Liver (tissue), 9 donors: ENCODE measurements around the gene ZNF219. TPM values are rescaled to one million over a fixed set of nuclear protein-coding genes. Genes with fewer than 3 reads are reported as not detected.

Experiments
- DNase-seq: peaks from one replicate; pipeline ENCODE4 v3.0.0-alpha.2; 2017; ENCODE audit warnings: low spot score
- H3K27ac ChIP-seq, 2 donors: one replicate each; pipeline ENCODE4 v1.7.0; 2013; ENCODE audit warnings: inconsistent platforms in 2 of 2, low read length in 2 of 2, control low read depth in 1 of 2, low read depth in 1 of 2, mild to moderate bottlenecking in 1 of 2
- H3K27me3 ChIP-seq, 4 donors: one replicate each; pipeline versions ENCODE4 v1.6.1 to v1.7.0; 2013; ENCODE audit warnings: low read length in 3 of 4, inconsistent platforms in 1 of 4, mild to moderate bottlenecking in 1 of 4, moderate library complexity in 1 of 4; ENCODE audit not compliant: control insufficient read depth in 4 of 4, insufficient read depth in 4 of 4
- H3K36me3 ChIP-seq, 4 donors: one replicate each; pipeline versions ENCODE4 v1.6.1 to v1.7.0; 2013; ENCODE audit warnings: low read length in 3 of 4, mild to moderate bottlenecking in 3 of 4, low read depth in 1 of 4, moderate library complexity in 1 of 4; ENCODE audit not compliant: control insufficient read depth in 4 of 4, insufficient read depth in 3 of 4
- H3K4me1 ChIP-seq, 4 donors: one replicate each; pipeline versions ENCODE4 v1.6.1 to v1.7.0; 2013; ENCODE audit warnings: low read length in 3 of 4, mild to moderate bottlenecking in 3 of 4, moderate library complexity in 1 of 4; ENCODE audit not compliant: control insufficient read depth in 4 of 4, insufficient read depth in 4 of 4
- H3K4me3 ChIP-seq, 3 donors: one replicate each; pipeline versions ENCODE4 v1.6.1 to v1.7.0; 2013; ENCODE audit warnings: low read length in 3 of 3, control low read depth in 1 of 3, low read depth in 1 of 3, mild to moderate bottlenecking in 1 of 3
- H3K9ac ChIP-seq, 2 donors: one replicate each; pipeline ENCODE4 v1.7.0; 2013; ENCODE audit warnings: low read length in 2 of 2, mild to moderate bottlenecking in 2 of 2, moderate library complexity in 2 of 2, control low read depth in 1 of 2, low read depth in 1 of 2
- H3K9me3 ChIP-seq, 4 donors: one replicate each; pipeline versions ENCODE4 v1.6.1 to v1.7.0; 2013; ENCODE audit warnings: low read length in 3 of 4; ENCODE audit not compliant: control insufficient read depth in 4 of 4
- EGR1 ChIP-seq, 2 donors: IDR thresholded peaks; 2 replicates each; pipeline ENCODE4 v1.6.1; 2016 to 2018; ENCODE audit warnings: antibody characterized with exemption in 2 of 2, low read depth in 2 of 2
- FOXA1 ChIP-seq: IDR thresholded peaks from 2 replicates; pipeline ENCODE4 v1.6.1; 2016; ENCODE audit warnings: antibody characterized with exemption
- FOXA2 ChIP-seq: IDR thresholded peaks from 2 replicates; pipeline ENCODE4 v1.6.1; 2016; ENCODE audit warnings: antibody characterized with exemption
- GABPA ChIP-seq, 2 donors: IDR thresholded peaks in 1 of 2; conservative IDR thresholded peaks in 1 of 2; 2 replicates each; pipeline ENCODE4 v1.6.1; 2016; ENCODE audit warnings: antibody characterized with exemption in 2 of 2, mild to moderate bottlenecking in 1 of 2, moderate library complexity in 1 of 2
- HNF4G ChIP-seq: IDR thresholded peaks from 2 replicates; pipeline ENCODE4 v1.6.1; 2016; ENCODE audit warnings: antibody characterized with exemption
- JUND ChIP-seq, 2 donors: IDR thresholded peaks; 2 replicates each; pipeline ENCODE4 v1.6.1; 2016; ENCODE audit warnings: antibody characterized with exemption in 2 of 2
- NR2F2 ChIP-seq: IDR thresholded peaks from 2 replicates; pipeline ENCODE4 v1.6.1; 2016; ENCODE audit warnings: antibody characterized with exemption
- RXRA ChIP-seq, 2 donors: IDR thresholded peaks; 2 replicates each; pipeline ENCODE4 v1.6.1; 2017 to 2018; ENCODE audit warnings: antibody characterized with exemption in 2 of 2, mild to moderate bottlenecking in 1 of 2
- SP1 ChIP-seq: IDR thresholded peaks from 2 replicates; pipeline ENCODE4 v1.6.1; 2018; ENCODE audit warnings: antibody characterized with exemption, mild to moderate bottlenecking
- TAF1 ChIP-seq: conservative IDR thresholded peaks from 2 replicates; pipeline ENCODE4 v1.6.1; 2016; ENCODE audit warnings: antibody characterized with exemption, mild to moderate bottlenecking
- YY1 ChIP-seq: IDR thresholded peaks from 2 replicates; pipeline ENCODE4 v1.6.1; 2016; ENCODE audit warnings: antibody characterized with exemption, mild to moderate bottlenecking
- WGBS: extraction: QIAGEN DNeasy Blood & Tissue Kit; methylation state at CpG from one replicate; pipeline ENCODE4 v1.1.7; 2013; 5-methylcytosine and 5-hydroxymethylcytosine counted together
- polyA plus RNA-seq, 2 donors: library from polyadenylated mRNA; stranded (reverse) in 1 of 2; unstranded in 1 of 2; fragments of 200-250 nt in 1 of 2; fragments of >200 nt in 1 of 2; fragmentation: Nextera tagmentation in 1 of 2; extraction: Ambion mirVana in 1 of 2; gene quantifications; one replicate each; pipeline versions ENCODE4 v1.2.1 to v1.2.3, GENCODE V29; 2013 to 2015
- total RNA-seq, 2 donors: library from RNA; depleted of rRNA; stranded (reverse); fragments of >200 nt; gene quantifications; one replicate each; pipeline ENCODE4 v1.2.3, GENCODE V29; 2014
- TF ChIP-seq, protein P1 (sequence below): IDR thresholded peaks from 2 replicates; pipeline ENCODE4 v1.6.1; 2016; ENCODE audit warnings: antibody characterized with exemption
- TF ChIP-seq, protein P2 (sequence below): IDR thresholded peaks from 2 replicates; pipeline ENCODE4 v1.6.1; 2016; ENCODE audit warnings: antibody characterized with exemption
- TF ChIP-seq, protein P3 (sequence below): fragments of 150-350 bp; IDR thresholded peaks from 2 replicates; pipeline ENCODE4 v1.5.1; 2017; ENCODE audit warnings: improper control_type of control experiment, low read depth, low read length; ENCODE audit not compliant: missing input control
- TF ChIP-seq, protein P4 (sequence below): IDR thresholded peaks from 2 replicates; pipeline ENCODE4 v1.6.1; 2016; ENCODE audit warnings: antibody characterized with exemption
- donor health status: healthy.
- donor health status: healthy.
- donor health status: healthy.
- donor health status: healthy.
- donor health status: healthy.

ZNF219 gene
- total and polyA plus RNA-seq, 4 donors, result 1.3 to 10.5 (median 5.5) TPM

DNA sequence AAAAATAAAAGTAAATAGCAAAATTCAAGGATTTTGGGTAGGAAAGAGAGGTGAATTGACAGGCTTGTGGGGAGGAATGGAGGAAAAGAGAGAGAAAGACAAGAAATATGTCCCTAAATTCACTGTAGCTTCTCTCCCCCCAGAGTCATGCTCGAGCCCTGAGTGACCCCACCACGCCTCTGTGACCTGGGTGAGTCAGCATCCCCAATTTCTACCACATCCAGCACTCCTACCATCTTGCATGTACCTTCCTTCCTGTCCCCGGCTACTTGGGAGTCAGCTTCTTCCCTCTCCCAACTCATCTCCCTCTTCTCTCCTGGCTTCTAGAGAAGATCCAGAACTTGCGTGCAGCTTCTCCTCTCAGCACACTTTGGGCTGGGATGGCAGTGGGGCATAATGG, 9.8 kb downstream of the ZNF219 start:
- Histone ChIP-seq H3K27me3 (no peaks in the 10 kb centered on the region), H3K4me1 (peaks cover 7 to 26% (median 18%) of the 10 kb centered on the region in 4 donors), H3K27ac (no peak overlapping the region), H3K9me3 (no peaks in the 10 kb centered on the region), H3K36me3 (peaks cover 15 to 38% (median 26%) of the 10 kb centered on the region in 4 donors), H3K9ac (no peak overlapping the region), H3K4me3 (no peak overlapping the region)
- no peak for DNase-seq
- TF ChIP-seq EGR1 (IDR thresholded peaks at IDR 0.05; ENCODE audit: low read depth in 2 of 2), result no peak
- TF ChIP-seq, protein P1, sequence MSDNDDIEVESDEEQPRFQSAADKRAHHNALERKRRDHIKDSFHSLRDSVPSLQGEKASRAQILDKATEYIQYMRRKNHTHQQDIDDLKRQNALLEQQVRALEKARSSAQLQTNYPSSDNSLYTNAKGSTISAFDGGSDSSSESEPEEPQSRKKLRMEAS, result no peak
- TF ChIP-seq NR2F2, result no peak
- WGBS, result 83% methylated on average over 4 of the region's 4 CpGs

DNA sequence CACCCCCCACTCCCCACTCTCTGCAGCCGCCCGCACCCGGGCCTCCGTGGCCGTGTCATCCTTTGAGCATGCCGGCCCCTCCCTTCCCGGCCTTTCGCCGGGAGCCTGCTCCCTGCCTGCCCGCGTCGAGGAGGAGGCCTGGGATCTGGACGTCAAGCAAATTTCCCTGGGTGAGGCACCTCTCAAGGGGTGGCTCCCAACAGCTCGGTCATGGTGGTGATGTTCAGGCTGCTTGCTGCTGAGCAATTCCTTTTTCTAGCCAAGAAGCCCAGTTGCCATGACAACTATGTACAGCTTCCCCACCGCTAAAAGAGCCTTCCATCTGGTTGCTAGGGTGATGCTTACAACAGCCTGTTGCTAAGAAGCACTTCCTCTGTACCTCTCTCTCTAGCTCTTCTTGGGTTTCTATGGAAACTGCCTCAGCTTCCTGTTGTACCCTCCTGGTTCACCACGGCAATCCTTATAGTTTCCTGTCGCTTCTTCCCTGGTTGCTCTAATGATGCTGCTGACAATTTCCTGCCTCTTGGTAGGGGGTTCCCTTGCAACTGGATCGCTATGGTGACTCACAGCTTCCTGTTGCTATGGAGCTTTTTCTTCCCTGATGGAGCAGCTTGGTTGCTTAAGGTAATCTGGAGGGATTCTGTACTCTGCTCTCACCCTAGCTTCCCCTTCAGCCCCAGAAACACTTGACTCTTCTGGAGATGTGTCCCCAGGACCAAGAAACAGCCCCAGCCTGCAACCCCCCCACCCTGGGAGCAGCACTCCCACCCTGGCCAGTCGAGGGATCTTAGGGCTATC, 11.0 kb downstream of the ZNF219 start:
- Histone ChIP-seq H3K4me3 (no peak overlapping the region), H3K27me3 (no peaks in the 10 kb centered on the region), H3K9ac (no peak overlapping the region), H3K27ac (no peak overlapping the region), H3K4me1 (peaks cover 9 to 29% (median 18%) of the 10 kb centered on the region in 4 donors), H3K36me3 (peaks cover 17 to 44% (median 31%) of the 10 kb centered on the region in 4 donors), H3K9me3 (no peaks in the 10 kb centered on the region)
- DNase-seq, result no peak
- no peak for TF ChIP-seq SP1
- peak in 1 of 2 donors; percentile 31 for TF ChIP-seq JUND (IDR thresholded peaks at IDR 0.05)
- peak in 1 of 2 donors; percentile 25 for TF ChIP-seq GABPA (IDR thresholded peaks at IDR 0.05 in 1 of 2, conservative IDR thresholded peaks at IDR 0.05 in 1 of 2)
- TF ChIP-seq, protein P2, sequence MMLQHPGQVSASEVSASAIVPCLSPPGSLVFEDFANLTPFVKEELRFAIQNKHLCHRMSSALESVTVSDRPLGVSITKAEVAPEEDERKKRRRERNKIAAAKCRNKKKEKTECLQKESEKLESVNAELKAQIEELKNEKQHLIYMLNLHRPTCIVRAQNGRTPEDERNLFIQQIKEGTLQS, result no peak
- WGBS, result 78% methylated on average over 19 of the region's 19 CpGs

DNA sequence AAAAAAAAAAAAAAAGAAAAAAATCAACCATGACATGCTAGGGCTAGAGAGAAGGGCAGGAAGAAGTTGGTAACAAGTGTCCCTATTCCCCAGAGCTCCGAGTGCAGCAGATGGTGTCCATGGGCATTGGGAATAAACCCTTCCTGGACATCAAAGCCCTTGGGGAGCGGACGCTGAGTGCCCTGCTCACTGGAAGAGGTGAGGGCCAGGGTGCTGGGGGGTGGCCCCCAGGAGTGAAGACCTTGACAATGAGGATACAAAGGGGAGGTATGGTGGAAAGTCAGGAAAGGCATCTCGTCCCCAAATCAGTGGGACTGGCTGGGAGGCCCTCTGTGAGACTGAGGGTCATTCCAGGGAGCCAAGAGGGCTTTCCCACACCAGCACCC, 11.6 kb downstream of the ZNF219 start:
- Histone ChIP-seq H3K27ac (no peak overlapping the region), H3K4me3 (no peak overlapping the region), H3K9me3 (no peaks in the 10 kb centered on the region), H3K9ac (no peak overlapping the region), H3K4me1 (peaks cover 9 to 29% (median 18%) of the 10 kb centered on the region in 4 donors), H3K36me3 (peaks cover 15 to 49% (median 36%) of the 10 kb centered on the region in 4 donors), H3K27me3 (no peaks in the 10 kb centered on the region)
- TF ChIP-seq RXRA (IDR thresholded peaks at IDR 0.05), result no peak
- no peak for TF ChIP-seq FOXA1
- 90% methylated on average over 4 of the region's 4 CpGs for WGBS
- no peak for DNase-seq

DNA sequence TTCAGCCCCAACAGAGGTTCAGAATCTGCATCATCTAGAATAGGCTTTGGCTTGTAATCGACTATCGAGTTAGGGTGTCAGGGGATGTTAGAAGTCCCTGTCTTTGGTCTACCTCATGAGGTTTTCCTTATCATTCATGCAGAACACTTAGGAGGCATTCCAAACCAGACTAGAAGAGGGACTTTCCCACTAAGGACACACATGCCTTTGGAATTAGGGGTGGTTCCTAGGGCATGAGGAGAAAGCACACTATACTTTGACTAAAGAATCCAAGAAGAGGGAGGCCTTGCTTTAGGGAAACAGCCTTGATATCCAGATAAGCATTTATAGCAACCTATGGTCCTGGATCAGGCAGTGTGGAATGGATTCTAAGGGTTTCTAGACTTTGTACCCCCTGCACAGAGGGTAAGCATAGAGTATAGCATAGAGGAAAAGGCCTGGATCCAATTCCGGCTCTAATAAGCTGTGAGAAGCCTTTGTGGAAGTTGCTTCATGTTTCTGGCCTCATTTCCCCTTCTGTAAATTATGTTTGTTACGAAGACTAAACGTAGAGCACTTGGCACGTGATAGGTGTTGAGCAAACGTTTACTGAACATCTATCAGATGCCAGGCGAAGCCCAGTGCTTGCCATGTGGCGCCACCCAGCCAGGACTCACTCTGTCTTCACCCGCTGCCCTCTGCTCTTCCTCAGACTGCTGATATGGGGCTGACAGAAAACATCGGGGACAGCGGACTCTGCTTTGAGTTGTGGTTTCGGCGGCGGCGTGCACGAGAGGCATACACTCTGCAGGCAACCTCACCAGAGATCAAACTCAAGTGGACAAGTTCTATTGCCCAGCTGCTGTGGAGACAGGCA, 13.2 kb downstream of the ZNF219 start:
- WGBS, result 47% methylated on average over 17 of the region's 17 CpGs
- H3K9ac ChIP-seq, result peak overlapping the region in 1 of 2 donors; percentile 2
- peaks cover 9 to 29% (median 18%) of the 10 kb centered on the region in 4 donors for H3K4me1 ChIP-seq
- H3K27ac ChIP-seq, result peak overlapping the region; percentile 39 to 66
- no peak overlapping the region for H3K4me3 ChIP-seq
- H3K36me3 ChIP-seq, result peaks cover 11 to 63% (median 41%) of the 10 kb centered on the region in 4 donors
- no peaks in the 10 kb centered on the region for H3K9me3 ChIP-seq
- H3K27me3 ChIP-seq, result no peaks in the 10 kb centered on the region
- no peak for DNase-seq
- TF ChIP-seq TAF1, result no peak
- no peak for TF ChIP-seq NR2F2
- TF ChIP-seq, protein P2, result no peak
- TF ChIP-seq FOXA1, result peak; percentile 13
- TF ChIP-seq, protein P3, sequence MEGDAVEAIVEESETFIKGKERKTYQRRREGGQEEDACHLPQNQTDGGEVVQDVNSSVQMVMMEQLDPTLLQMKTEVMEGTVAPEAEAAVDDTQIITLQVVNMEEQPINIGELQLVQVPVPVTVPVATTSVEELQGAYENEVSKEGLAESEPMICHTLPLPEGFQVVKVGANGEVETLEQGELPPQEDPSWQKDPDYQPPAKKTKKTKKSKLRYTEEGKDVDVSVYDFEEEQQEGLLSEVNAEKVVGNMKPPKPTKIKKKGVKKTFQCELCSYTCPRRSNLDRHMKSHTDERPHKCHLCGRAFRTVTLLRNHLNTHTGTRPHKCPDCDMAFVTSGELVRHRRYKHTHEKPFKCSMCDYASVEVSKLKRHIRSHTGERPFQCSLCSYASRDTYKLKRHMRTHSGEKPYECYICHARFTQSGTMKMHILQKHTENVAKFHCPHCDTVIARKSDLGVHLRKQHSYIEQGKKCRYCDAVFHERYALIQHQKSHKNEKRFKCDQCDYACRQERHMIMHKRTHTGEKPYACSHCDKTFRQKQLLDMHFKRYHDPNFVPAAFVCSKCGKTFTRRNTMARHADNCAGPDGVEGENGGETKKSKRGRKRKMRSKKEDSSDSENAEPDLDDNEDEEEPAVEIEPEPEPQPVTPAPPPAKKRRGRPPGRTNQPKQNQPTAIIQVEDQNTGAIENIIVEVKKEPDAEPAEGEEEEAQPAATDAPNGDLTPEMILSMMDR, result no peak
- TF ChIP-seq JUND (IDR thresholded peaks at IDR 0.05), result peak in 1 of 2 donors; percentile 76
- TF ChIP-seq, protein P4, sequence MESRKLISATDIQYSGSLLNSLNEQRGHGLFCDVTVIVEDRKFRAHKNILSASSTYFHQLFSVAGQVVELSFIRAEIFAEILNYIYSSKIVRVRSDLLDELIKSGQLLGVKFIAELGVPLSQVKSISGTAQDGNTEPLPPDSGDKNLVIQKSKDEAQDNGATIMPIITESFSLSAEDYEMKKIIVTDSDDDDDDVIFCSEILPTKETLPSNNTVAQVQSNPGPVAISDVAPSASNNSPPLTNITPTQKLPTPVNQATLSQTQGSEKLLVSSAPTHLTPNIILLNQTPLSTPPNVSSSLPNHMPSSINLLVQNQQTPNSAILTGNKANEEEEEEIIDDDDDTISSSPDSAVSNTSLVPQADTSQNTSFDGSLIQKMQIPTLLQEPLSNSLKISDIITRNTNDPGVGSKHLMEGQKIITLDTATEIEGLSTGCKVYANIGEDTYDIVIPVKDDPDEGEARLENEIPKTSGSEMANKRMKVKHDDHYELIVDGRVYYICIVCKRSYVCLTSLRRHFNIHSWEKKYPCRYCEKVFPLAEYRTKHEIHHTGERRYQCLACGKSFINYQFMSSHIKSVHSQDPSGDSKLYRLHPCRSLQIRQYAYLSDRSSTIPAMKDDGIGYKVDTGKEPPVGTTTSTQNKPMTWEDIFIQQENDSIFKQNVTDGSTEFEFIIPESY, result no peak
- peak; percentile 22 for TF ChIP-seq HNF4G
- no peak for TF ChIP-seq YY1
- TF ChIP-seq SP1, result peak; percentile 68
- peak; percentile 23 for TF ChIP-seq FOXA2
- TF ChIP-seq GABPA (IDR thresholded peaks at IDR 0.05 in 1 of 2, conservative IDR thresholded peaks at IDR 0.05 in 1 of 2), result peak; percentile 47 to 75
